Measurements from ENCODE around the gene SPATA46. TPM values are rescaled to one million over a fixed set of nuclear protein-coding genes. Genes with fewer than 3 reads are reported as not detected.

SPATA46 gene
- total RNA-seq, 2 donors from 2014 or later = 0.62 TPM; not detected in 1

GRCh38 chr1:162373072-162373427, 3.6 kb downstream of the SPATA46 start:
- TF ChIP-seq POLR2AphosphoS5 (IDR thresholded peaks at IDR 0.05) (no peak), POLR2A (IDR thresholded peaks at IDR 0.05) (no peak), CTCF (IDR thresholded peaks at IDR 0.05) (no peak)
- H3K9me3 ChIP-seq = no peaks in the 10 kb centered on the region
- H3K4me1 ChIP-seq (replicated peaks) = no peaks in the 10 kb centered on the region
- no peak for DNase-seq (ENCODE audit: low spot score)
- H3K27me3 ChIP-seq (replicated peaks; ENCODE audit: insufficient read depth) = no peaks in the 10 kb centered on the region
- no peak overlapping the region for H3K4me3 ChIP-seq
- H3K36me3 ChIP-seq = no peaks in the 10 kb centered on the region
- WGBS = 94% methylated on average over 1 of the region's 1 CpG
- intact Hi-C loops (cut with DNase I) = no loop called here
- H3K27ac ChIP-seq = no peak overlapping the region

- H3K36me3 ChIP-seq = no peaks in the 10 kb centered on the region
- intact Hi-C loops (cut with DNase I) = no loop called here
- H3K27me3 ChIP-seq (replicated peaks; ENCODE audit: insufficient read depth) = no peaks in the 10 kb centered on the region
- H3K4me3 ChIP-seq = no peak overlapping the region
- no peaks in the 10 kb centered on the region for H3K9me3 ChIP-seq
- WGBS = 72% methylated on average over 13 of the region's 13 CpGs
- TF ChIP-seq POLR2AphosphoS5 (IDR thresholded peaks at IDR 0.05) (no peak), CTCF (IDR thresholded peaks at IDR 0.05) (no peak), POLR2A (IDR thresholded peaks at IDR 0.05) (no peak)
- no peaks in the 10 kb centered on the region for H3K4me1 ChIP-seq (replicated peaks)
- no peak for DNase-seq (ENCODE audit: low spot score)
- H3K27ac ChIP-seq = no peak overlapping the region
Measured at GRCh38 chr1:162372159-162373071, 4.2 kb downstream of the SPATA46 start.

- no peak overlapping the region for H3K4me3 ChIP-seq
- intact Hi-C loops (cut with DNase I) = no loop called here
- no peaks in the 10 kb centered on the region for H3K36me3 ChIP-seq
- TF ChIP-seq POLR2AphosphoS5 (IDR thresholded peaks at IDR 0.05) (no peak), CTCF (IDR thresholded peaks at IDR 0.05) (no peak)
- WGBS = 89% methylated on average over 6 of the region's 6 CpGs
- no peak overlapping the region for H3K27ac ChIP-seq
- H3K4me1 ChIP-seq (replicated peaks) = no peaks in the 10 kb centered on the region
- no peaks in the 10 kb centered on the region for H3K27me3 ChIP-seq (replicated peaks; ENCODE audit: insufficient read depth)
- no peaks in the 10 kb centered on the region for H3K9me3 ChIP-seq
- no peak for DNase-seq (ENCODE audit: low spot score)
Measured at GRCh38 chr1:162371611-162372010, 5.0 kb downstream of the SPATA46 start.

- DNase-seq (ENCODE audit: low spot score) = no peak
- no peaks in the 10 kb centered on the region for H3K4me1 ChIP-seq (replicated peaks)
- intact Hi-C loops (cut with DNase I) = no loop called here
- H3K27ac ChIP-seq = no peak overlapping the region
- H3K36me3 ChIP-seq = no peaks in the 10 kb centered on the region
- TF ChIP-seq CTCF (IDR thresholded peaks at IDR 0.05) (no peak), POLR2A (IDR thresholded peaks at IDR 0.05) (no peak), POLR2AphosphoS5 (IDR thresholded peaks at IDR 0.05) (no peak)
- WGBS = 100% methylated on average over 3 of the region's 3 CpGs
- H3K4me3 ChIP-seq = no peak overlapping the region
- H3K9me3 ChIP-seq = no peaks in the 10 kb centered on the region
- H3K27me3 ChIP-seq (replicated peaks; ENCODE audit: insufficient read depth) = no peaks in the 10 kb centered on the region
Measured at GRCh38 chr1:162370721-162371120, 5.9 kb downstream of the SPATA46 start.

- Histone ChIP-seq H3K36me3 (no peaks in the 10 kb centered on the region), H3K4me3 (no peak overlapping the region), H3K9me3 (no peaks in the 10 kb centered on the region), H3K27ac (no peak overlapping the region), H3K27me3 (replicated peaks; ENCODE audit: insufficient read depth) (no peaks in the 10 kb centered on the region), H3K4me1 (replicated peaks) (no peaks in the 10 kb centered on the region)
- intact Hi-C loops (cut with DNase I) = no loop called here
- no peak for TF ChIP-seq POLR2A (IDR thresholded peaks at IDR 0.05)
- TF ChIP-seq POLR2AphosphoS5 (IDR thresholded peaks at IDR 0.05) = no peak
- 80% methylated on average over 1 of the region's 1 CpG for WGBS
- no peak for DNase-seq (ENCODE audit: low spot score)
Measured at GRCh38 chr1:162370161-162370560, 6.5 kb downstream of the SPATA46 start.

All from prostate gland (tissue), 2 donors.